Astrocyte of the spinal cord (primary cell): ENCODE data around the gene TELO2.

Experiments used
- DNase-seq: peaks from one replicate; pipeline ENCODE4 v3.0.0; 2011; ENCODE audit warnings: low read depth, low spot score
- H3K4me3 ChIP-seq: 2 replicates; pipeline ENCODE4 v1.5.1; 2011; ENCODE audit warnings: low read depth, mild to moderate bottlenecking, low read length, moderate library complexity
- CTCF ChIP-seq: IDR thresholded peaks from 2 replicates; pipeline ENCODE4 v1.5.1; 2012; ENCODE audit warnings: low read depth, mild to moderate bottlenecking, low read length, inconsistent platforms
- in situ Hi-C: cut with HindIII; loops from 2 replicates; pipeline ENCODE4 v1.10.0; 2017; ENCODE audit warnings: low sequenced_read_pairs

The TELO2 gene

GRCh38 chr16:1469693-1470201 is 23.4 kb upstream of the TELO2 start:
- in situ Hi-C loops: no loop called here
- no peak for TF ChIP-seq CTCF
- no peak for DNase-seq
- no peak overlapping the region for H3K4me3 ChIP-seq

- no peak overlapping the region for H3K4me3 ChIP-seq
- DNase-seq: no peak
- no peak for TF ChIP-seq CTCF
- in situ Hi-C loops: no loop called here
Observed at GRCh38 chr16:1470481-1471251, 22.5 kb upstream of the TELO2 start.

GRCh38 chr16:1471569-1472194 is 21.5 kb upstream of the TELO2 start:
- in situ Hi-C loops: no loop called here
- no peak for DNase-seq
- TF ChIP-seq CTCF: no peak
- H3K4me3 ChIP-seq: no peak overlapping the region

- no peak for DNase-seq
- H3K4me3 ChIP-seq: no peak overlapping the region
- in situ Hi-C loops: no loop called here
- no peak for TF ChIP-seq CTCF
Observed at GRCh38 chr16:1472974-1473373, 20.2 kb upstream of the TELO2 start.

- H3K4me3 ChIP-seq: peak overlapping the region; percentile 71
- in situ Hi-C loops: no loop called here
- TF ChIP-seq CTCF: no peak
- DNase-seq: no peak
Observed at GRCh38 chr16:1474082-1474795, 18.9 kb upstream of the TELO2 start.

GRCh38 chr16:1474796-1475551 is 18.2 kb upstream of the TELO2 start, which contains the start of gene CLCN7:
Gene CLCN7 (minus strand): TSS chr16:1475028. CDS start chr16:1474974, 54 bp downstream.
- peak within 1 kb of the TSS; percentile 71 for H3K4me3 ChIP-seq
- peak; percentile 87 for DNase-seq
- no peak for TF ChIP-seq CTCF
- in situ Hi-C loops: no loop called here
